SK-N-SH treated with all-trans-retinoic acid at 6 μM for 48 hours (cell line): ENCODE data around the gene ARGLU1.

ENCODE experiments used
- ISL1 ChIP-seq: fragments of 250-450 bp; sonication (Bioruptor Pico); IDR thresholded peaks from 2 replicates; pipeline ENCODE4 v2.1.2; 2022; ENCODE audit warnings: mild to moderate bottlenecking, moderate library complexity
- RARB ChIP-seq: fragments of 250-450 bp; sonication (Bioruptor Pico); IDR thresholded peaks from 2 replicates; pipeline ENCODE4 v1.8.0; 2021; ENCODE audit warnings: mild to moderate bottlenecking, moderate library complexity
- SNAI2 ChIP-seq: fragments of 250-450 bp; sonication (Bioruptor Pico); IDR thresholded peaks from 2 replicates; pipeline ENCODE4 v1.5.0; 2020; ENCODE audit warnings: mild to moderate bottlenecking, moderate library complexity
- ZNF8 ChIP-seq: fragments of 450-650 bp; formaldehyde crosslinking; IDR thresholded peaks from 2 replicates; pipeline ENCODE4 v1.5.0; 2020; ENCODE audit warnings: mild to moderate bottlenecking, moderate library complexity
- TF ChIP-seq, protein P1 (sequence below): fragments of 250-450 bp; sonication (Bioruptor Pico); IDR thresholded peaks from 2 replicates; pipeline ENCODE4 v1.5.0; 2020; ENCODE audit warnings: mild to moderate bottlenecking, moderate library complexity

- TF ChIP-seq RARB (CRISPR knock-in tag) (no peak), ZNF8 (CRISPR knock-in tag) (no peak), ISL1 (CRISPR knock-in tag) (no peak), SNAI2 (CRISPR knock-in tag) (no peak)
- TF ChIP-seq, protein P1, sequence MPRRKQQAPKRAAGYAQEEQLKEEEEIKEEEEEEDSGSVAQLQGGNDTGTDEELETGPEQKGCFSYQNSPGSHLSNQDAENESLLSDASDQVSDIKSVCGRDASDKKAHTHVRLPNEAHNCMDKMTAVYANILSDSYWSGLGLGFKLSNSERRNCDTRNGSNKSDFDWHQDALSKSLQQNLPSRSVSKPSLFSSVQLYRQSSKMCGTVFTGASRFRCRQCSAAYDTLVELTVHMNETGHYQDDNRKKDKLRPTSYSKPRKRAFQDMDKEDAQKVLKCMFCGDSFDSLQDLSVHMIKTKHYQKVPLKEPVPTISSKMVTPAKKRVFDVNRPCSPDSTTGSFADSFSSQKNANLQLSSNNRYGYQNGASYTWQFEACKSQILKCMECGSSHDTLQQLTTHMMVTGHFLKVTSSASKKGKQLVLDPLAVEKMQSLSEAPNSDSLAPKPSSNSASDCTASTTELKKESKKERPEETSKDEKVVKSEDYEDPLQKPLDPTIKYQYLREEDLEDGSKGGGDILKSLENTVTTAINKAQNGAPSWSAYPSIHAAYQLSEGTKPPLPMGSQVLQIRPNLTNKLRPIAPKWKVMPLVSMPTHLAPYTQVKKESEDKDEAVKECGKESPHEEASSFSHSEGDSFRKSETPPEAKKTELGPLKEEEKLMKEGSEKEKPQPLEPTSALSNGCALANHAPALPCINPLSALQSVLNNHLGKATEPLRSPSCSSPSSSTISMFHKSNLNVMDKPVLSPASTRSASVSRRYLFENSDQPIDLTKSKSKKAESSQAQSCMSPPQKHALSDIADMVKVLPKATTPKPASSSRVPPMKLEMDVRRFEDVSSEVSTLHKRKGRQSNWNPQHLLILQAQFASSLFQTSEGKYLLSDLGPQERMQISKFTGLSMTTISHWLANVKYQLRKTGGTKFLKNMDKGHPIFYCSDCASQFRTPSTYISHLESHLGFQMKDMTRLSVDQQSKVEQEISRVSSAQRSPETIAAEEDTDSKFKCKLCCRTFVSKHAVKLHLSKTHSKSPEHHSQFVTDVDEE (CRISPR knock-in tag) = no peak
Measured at GRCh38 chr13:106575896-106576295, 8.0 kb upstream of the ARGLU1 start.
